Stimulated activated CD4-positive, alpha-beta T cell treated with anti-CD3 and anti-CD28 coated beads, Interleukin-1b, Interleukin-23, amount 100 ng/mL, for 48 hours (primary cell): Measurements from ENCODE around the gene OMA1.
"Not testable (repeated sequence)": the region's sequence is repeated elsewhere in the genome, so short reads cannot be mapped to it uniquely, and the experiment has no call there.

Experiments
- DNase-seq: peaks from one replicate; pipeline ENCODE4 v3.0.0-alpha.2; 2020

The OMA1 gene

DNA sequence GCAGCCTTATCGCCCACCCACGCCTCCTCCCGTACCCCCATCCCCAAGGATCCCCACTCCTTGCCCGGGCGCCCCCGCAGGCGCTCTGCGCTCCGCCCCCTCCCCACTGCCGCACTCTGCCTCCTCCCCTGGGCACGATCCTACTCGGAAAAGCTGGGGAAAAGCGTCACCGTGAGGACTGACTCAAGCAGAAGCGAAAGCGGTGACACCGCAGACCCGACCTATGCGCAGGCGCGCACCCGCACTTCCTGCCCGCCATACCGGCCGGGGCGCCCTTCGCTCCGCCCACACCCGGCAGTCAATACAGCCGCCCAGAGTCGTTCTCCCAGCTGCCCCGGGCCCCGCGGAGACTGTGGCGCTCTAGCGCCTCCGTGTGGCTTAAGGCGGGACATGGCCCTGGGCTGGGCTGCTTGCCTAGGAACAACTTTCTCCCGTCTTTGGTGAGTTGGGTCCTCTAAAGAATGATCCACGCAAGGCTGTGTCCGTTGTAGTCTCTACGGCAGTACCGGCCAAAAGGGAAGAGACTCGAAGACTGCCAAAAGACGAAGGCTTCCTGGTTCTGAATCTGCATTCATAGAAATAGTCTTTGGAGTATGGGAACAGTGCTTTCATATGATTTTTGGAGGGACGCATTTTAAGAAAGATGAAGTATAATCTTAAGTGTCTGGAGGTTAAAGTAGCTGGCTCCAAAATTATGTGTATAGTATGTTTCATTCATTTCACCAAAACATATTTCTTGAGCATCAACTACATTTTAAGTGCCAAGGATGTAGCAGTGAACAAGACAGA, at the start of gene OMA1:
Gene OMA1, minus strand, starts transcription at position 207 of the 789 bp plus-strand sequence. CDS start 7,432 bp downstream, outside the sequence.
- peak; percentile 97 for DNase-seq

DNA sequence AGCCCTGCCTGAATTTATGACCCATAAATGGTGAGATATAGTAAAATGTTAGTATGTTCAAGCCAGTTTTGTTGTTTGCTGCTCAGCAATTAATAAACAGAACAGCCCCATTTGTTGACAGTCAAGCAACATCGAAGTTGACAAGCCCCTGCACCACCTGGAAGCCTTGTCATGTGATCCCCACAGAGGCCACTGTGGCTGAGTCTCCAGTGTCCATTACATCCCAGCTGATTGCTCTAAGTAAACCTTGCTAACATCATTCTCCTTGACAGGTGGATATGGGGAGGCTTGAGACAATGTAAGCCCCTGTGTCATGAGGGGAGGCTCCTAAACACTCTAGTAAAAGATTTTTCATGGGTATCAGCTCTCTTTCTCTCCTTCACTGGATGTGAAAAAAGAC, 48.0 kb upstream of the OMA1 start:
- no peak for DNase-seq

DNA sequence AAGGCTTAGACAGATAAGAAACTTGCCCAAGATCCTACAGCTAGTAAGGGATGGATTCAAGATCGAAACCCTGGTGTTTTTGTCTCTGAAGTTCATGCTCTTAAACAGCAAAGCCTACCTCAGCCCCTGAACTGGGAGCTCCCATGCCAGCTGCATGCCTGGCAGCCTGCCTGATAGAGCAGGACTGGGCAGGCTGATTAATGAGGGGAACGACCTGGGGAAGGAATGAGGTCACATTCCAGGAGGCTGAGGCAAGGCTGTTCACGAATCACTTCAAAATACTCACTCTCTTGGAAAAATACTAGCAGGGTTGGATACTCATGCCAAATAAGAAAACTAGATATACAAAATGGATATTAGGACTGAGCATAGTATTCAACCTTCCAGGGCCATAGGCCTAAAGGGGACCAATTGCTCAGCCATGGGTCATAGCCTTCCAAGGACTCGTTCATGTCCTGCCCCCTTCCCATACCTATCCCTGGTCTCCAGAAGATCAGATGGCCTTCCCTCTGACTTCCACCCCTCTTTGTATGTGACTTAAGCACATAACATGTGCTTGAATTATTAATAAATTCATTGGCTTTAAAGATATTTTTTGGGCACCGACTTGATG, 46.1 kb upstream of the OMA1 start:
- DNase-seq, result no peak

DNA sequence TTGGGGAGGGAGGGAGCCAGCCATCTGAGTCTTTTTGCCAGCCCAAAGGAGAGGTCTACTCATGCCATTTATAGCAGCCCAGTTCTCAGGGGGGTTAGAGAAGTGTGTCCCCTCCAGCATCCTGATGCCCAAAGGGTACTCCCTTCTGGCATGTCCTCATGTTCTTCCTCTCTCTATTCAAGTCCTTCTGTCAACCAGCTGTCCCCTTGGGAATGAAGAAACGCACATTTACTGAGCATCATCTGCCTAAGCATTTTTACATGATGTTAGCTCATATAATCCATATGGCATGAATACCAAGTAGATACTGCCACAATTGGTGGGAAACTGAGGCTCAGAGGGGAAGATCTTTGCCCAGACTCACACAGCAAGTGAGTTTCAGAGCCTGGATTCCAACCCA, 45.3 kb upstream of the OMA1 start:
- DNase-seq, result no peak

DNA sequence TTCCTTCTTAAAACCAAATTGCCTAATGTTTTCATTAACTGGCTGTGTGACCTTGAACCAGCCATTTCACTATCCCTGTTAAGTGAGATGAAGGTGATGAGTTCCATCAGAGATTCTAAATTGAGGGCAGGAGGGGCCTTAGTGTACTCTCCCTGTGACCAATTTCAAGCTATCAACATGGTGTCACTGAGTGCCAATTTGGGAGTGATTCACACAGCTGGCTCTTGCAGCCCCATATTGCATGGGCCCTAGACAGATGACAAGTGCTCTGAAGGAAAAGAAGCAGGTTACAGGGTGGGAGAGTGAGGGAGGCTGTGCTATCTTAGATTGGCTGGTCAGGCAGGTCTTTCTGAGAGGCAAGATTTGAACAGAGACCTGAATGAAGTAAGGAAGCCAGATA, 43.5 kb upstream of the OMA1 start:
- DNase-seq, result no peak

DNA sequence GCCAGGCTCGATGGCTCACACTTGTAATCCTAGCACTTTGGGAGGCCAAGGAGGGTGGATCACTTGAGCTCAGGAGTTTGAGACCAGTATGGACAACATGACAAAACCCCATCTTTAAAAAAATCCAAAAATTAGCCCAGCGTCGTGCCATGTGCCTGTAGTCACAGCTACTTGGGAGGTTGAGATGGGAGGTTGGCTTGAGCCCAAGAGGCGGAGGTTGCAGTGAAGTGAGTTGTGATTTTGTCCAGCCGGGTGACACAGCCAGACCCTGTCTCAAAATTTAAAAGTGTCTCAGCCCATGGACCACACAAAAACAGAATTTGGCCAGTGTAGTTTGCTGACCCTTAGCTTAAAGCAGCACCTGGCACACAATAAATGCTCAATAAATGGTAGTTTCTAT, 41.9 kb upstream of the OMA1 start:
- DNase-seq, result no peak

DNA sequence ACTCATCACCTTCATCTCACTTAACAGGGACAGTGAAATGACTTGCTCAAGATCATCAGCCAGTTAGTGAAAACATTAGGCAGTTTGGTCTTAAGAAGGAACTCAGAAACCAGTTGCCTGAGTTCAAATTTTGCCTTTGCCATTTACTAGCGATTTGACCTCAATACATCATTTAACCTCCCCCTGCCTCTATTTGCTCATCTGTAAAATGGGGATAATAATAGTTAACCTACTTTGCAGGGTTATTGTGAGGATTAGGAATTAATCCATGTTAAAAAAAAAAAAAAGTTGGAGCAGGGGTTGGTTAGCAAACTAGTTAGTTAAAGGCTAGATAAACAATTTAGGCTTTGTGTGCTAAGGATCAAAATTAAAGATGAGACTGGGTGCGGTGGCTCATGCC, 41.1 kb upstream of the OMA1 start:
- DNase-seq, result no peak

DNA sequence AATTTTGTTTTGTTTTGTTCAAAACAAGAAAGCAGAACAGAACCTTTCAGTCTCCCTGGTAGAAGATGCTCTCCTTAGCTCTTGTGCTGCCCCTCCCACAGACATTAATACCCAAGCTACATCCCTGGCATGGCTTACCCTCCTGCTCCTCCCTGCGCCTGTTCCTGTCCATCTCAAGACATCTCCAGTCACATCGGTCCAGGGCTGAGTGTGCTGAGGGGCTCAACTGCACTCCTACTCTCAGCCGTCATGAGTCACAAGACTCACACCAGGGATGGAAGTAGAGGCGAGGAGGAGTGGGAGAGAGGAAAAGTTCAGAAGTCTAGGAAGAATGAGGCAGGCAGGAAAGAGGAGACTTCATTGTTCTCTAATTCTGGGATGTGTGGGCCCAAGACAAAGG, 39.7 kb upstream of the OMA1 start:
- no peak for DNase-seq

DNA sequence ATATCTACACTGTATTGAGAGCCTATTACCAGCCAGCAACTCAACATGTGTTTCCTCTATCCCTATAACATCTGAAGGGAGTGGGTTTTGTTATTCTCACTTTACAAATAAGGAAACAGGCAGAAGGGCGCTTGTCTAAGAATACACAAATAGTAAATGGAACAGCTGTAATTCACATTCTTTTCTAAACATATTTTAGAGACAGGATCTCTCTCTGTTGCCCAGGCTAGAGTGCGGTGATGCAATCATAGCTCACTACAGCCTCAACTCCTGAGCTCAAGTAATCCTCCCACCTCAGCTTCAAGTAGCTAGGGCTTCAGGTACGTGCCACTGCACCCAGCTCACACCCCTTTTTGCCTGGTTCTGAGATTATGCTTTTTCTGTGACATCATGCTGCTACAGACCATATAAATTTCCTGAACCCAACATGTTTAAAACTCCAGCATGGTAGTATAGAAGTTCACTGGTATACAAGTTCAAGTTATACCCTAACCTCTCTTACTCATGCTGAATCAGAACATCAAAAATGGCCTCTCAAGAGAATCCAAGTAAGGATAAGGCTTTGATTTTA, 39.1 kb upstream of the OMA1 start:
- no peak for DNase-seq

DNA sequence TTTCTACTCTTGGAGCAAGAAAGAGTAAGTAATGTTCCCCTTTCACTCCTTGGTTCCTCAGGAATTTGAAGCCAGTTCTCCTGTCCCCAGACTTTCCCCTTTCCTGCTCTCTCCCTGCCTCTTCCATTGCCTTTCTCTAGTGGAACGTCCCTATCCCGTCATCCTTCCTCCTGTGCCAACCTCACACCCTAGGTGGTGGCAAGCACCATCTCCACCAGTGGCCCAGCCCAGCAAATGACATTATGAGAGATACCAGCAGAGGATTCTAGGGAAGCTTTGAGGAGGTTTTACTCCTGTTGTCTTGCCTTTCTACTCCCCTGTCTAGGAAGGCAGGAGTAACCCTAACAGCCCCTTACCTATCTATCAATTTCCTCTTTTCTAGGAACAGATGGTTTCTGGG, 38.6 kb upstream of the OMA1 start:
- no peak for DNase-seq

DNA sequence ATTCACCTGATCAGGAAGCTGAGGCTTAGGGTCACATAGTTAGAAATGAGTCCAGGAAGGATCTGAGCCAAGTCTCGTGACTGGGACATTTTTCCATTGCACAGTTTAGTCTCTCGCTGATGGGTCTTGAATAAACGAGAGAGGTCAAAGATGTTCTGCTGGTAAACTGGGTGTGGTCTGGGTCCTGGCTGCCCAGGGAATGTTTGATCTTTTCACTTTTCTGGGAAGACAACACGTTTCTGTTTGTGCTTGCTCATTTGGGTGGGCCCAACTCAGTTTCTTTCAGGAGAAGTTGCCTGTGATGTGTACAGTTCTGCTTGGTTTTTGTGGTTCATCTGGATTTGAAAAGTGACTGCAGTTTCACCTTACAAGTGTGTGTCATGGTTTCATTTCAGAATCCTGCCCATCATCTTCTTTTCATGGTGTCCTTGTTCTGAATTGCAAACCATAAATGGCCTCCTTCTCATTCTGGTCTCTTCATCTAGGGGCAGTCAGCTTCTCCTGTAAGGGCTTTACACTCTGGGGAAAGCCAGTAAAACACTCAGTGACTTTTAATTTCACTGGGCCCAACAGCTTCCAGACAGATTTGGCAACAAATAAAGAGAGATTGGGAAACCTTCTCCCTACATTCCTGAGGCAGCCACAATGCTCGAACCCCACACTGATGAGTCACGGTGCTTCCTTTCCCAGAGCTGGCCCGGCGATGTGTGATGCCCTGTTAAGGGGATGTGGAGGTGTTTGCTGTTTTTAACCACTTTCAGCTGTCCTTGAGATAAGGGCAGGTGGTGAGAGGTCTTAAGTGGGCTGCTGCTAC, 37.8 kb upstream of the OMA1 start:
- no peak for DNase-seq

DNA sequence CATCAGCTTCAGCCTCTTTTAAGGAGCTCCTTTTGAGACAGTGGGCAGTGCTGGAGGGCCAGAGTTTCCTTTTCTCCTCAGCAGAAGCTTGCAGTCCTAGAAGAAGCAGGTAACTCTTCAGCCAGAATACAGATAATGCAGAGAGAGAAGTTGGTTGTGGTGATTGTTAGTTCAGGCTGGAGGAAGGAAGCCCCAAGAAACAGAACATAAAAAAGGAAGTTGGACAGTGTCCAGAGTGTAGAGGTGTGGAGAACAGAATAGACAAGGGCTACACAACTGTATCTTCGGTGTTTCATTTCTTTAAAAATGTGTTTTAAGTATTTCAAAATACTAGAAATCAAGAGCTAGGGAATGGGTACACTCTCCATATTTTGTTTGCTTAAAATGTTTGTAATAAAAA, 37.0 kb upstream of the OMA1 start:
- no peak for DNase-seq

DNA sequence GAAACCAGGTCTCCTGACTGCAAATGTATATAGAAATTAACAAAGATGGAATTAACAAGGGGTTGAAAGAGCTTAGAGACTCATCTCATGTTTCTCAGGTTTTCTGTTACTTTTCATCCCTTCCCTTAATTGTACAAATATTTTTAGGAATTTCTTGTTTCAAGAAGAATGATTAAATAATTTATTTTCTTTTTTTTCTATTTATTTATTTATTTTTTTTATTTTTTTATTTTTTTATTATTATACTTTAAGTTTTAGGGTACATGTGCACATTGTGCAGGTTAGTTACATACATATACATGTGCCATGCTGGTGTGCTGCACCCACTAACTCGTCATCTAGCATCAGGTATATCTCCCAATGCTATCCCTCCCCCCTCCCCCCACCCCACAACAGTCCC, 35.6 kb upstream of the OMA1 start:
- not testable (repeated sequence) for DNase-seq

DNA sequence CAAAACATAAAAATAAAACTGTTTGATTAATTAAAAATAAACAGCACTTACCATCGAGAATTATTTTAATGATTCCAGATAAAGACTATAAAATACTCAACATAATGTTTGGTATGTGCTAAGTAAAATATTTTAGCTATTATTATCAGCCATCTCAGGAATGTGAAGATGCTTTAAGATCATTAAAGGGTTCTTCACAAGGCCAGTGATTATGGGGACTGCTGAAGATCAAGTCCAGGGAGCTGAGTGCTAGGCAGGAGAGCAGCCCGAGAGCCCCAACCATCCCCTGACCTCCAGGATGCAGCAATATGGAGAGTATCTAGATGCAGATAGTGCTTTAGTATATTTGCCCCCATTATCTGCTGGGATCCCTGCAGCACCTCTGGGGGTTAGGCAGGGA, 35.1 kb upstream of the OMA1 start:
- DNase-seq, result no peak

DNA sequence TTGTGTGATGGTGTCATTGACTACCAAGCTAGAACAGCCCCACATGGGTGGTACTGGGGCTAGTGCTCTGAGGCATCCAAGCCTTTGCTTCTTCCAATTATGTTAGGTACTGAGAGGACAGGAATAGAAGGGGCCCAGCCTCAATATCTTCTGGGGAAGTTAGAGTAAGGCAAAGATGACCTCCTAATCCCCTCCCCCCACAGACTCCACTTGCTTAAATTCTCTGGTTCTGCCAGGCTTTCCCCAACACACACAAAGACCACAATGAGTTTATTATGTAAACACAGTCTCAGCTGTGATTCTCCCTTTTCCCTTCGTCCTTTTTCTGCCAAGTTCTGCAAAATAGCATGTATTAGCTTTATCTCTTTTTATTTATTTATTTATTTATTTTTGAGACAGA, 33.7 kb upstream of the OMA1 start:
- DNase-seq, result no peak

DNA sequence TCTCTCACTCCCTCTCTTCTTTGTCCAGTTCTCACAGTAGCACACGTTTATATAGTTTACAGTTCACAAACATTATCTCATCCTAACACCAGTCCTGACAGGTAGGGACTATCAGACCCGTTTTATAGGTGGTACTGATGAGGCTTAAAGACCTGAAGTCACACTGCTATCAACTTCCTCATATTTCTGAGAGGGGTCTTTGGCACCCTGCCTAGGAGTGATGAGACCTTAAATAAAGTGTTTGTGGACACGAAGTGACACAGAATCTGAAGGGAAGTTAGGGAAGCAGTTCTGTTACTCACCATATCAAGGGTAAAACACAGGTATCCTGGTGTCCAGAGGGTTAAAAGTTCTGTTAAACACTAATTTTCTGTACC, 31.1 kb upstream of the OMA1 start:
- no peak for DNase-seq

DNA sequence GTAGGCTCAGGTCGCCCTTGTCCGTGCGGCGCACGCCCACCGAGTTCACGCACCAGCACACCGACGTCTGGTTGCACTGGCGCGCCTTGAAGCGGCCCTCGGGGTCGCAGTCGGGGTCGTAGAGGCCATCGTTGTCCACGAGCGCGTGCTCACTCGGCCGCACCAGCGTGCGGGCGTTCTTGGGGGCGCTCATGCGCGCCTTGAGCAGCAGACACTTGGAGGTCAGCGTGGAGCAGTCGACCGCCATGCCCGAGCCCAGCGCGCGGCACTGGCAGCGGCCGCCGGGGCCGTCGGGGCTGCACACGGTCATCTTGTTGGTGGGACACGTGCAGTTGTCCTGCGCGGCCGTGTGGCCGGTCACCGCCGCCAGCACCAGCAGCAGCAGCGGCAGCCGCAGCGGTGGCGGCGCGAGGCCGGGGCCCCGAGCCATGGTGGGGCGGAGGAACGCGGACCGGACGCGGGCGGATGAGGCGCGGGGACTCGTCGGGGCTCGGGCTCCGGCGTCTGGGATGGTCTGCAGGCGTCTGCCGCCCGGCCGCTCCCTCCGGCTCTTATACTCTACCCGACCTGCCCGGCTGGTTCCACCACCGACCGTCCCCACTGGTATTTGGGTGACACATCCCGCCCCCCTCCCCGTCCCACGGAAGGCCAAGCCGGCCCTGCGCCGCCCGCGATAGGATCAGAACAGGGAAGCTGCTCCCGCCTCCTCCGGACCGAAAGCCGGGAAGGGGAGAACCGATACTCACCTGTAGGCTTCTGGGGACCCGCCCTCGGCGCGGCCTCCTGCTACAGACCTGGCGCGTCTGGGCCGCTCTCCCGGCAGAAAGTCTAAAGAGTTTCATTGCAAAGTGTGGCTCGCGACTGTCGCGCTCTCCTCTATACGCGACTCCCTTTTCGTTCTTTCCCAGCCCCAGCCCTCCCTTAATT, 30.5 kb upstream of the OMA1 start, which contains the start of gene TACSTD2:
Gene TACSTD2, minus strand, starts transcription at position 526 of the 927 bp plus-strand sequence. Its CDS starts 96 bp downstream, at position 430.
- DNase-seq, result no peak

DNA sequence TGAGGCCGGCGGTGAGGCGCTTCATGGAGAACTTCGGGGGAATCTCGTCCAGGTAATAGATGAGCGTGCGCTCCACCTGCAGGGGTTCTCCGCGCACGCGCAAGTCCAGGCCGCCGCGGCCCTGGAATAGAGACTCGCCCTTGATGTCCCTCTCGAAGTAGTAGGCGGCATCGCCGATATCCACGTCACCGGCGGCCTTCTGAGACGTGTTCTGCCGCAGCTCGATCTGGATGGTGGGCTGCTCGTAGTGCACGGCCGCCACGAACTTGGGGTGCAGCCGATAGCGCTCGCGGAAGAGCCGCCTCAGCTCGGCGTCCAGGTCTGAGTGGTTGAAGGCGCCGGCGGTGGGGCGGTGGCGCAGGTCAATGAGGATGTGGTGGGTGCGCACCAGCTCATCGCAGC, 29.8 kb upstream of the OMA1 start:
- DNase-seq, result no peak

DNA sequence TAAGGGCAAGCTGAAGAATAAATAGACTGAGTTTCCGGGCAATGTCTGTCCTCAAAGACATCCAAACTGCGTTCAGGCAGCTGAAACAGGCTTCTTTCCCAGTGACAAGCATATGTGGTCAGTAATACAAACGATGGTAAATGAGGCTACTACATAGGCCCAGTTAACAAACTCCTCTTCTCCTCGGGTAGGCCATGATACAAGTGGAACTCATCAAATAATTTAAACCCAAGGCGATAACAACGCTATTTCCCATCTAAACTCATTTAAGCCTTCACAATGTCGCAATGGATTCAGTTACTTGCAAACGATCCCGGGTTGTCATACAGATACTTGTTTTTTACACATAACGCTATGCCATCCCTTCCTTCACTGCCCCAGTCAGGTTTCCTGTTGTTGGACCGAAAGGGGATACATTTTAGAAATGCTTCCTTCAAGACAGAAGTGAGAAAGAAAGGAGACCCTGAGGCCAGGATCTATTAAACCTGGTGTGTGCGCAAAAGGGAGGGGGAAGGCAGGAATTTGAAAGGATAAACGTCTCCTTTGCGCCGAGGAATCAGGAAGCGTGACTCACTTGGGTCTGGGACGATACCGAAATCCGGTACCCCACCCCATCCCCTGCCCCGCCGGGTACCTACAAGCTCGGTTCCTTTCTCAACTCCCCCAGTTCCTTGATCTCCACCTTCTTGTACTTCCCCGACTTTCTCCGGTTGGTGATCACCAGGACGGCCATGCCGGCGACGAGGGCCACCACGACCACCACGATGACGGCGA, 29.2 kb upstream of the OMA1 start:
- DNase-seq, result no peak

DNA sequence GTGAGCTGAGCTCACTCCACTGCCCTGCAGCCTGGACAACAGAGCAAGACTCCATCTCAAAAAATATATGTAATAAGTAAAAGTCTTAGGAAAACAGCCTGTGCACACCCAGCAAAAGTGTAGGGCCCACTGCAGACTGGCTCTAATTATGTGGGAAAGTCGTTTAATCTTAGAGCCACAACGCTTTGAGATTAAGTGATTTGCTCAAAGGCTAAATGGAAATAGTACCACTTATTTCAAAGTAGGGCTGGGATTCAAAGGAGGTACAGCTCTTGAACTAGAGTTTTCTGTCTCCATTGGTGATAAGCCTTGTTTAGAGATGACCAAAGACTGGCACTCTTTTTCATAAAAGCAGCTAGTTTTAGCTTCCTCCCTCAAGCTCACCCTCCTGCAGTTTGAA, 28.3 kb upstream of the OMA1 start:
- DNase-seq, result no peak
